Measurements from ENCODE around the gene HECTD4.
"Not testable (repeated sequence)": the region's sequence is repeated elsewhere in the genome, so short reads cannot be mapped to it uniquely, and the experiment has no call there.

HECTD4 gene

GRCh38 chr12:112381883-112382796, at the start of gene HECTD4:
HECTD4 (minus strand) TSS chr12:112382431; CDS start chr12:112382128, 303 bp downstream.
- peak; percentile 89 to 94 for DNase-seq

- no peak for DNase-seq
These were observed 49.7 kb upstream of the HECTD4 start for GRCh38 chr12:112431965-112432364.

GRCh38 chr12:112430929-112431328, 48.7 kb upstream of the HECTD4 start:
- DNase-seq, result no peak

GRCh38 chr12:112427760-112428159, 45.5 kb upstream of the HECTD4 start:
- no peak for DNase-seq

GRCh38 chr12:112425582-112426382, 43.6 kb upstream of the HECTD4 start:
- DNase-seq, result no peak

- no peak for DNase-seq
These were observed 41.9 kb upstream of the HECTD4 start for GRCh38 chr12:112424126-112424525.

- DNase-seq, result no peak
These were observed 40.3 kb upstream of the HECTD4 start for GRCh38 chr12:112422531-112422930.

- DNase-seq, result no peak
These were observed 39.1 kb upstream of the HECTD4 start for GRCh38 chr12:112421363-112421762.

- DNase-seq, result no peak
These were observed 38.5 kb upstream of the HECTD4 start for GRCh38 chr12:112420740-112421139.

GRCh38 chr12:112419297-112420133, 37.3 kb upstream of the HECTD4 start:
- DNase-seq, result peak in 1 of 2 experiments; percentile 42

GRCh38 chr12:112418608-112419296, 36.5 kb upstream of the HECTD4 start, which contains the start of gene PTPN11:
PTPN11 (plus strand) TSS chr12:112418947; CDS start chr12:112419112, 165 bp downstream.
- peak; percentile 87 to 92 for DNase-seq

- no peak for DNase-seq
These were observed 36.0 kb upstream of the HECTD4 start for GRCh38 chr12:112418273-112418607.

GRCh38 chr12:112415457-112415856, 33.2 kb upstream of the HECTD4 start:
- not testable (repeated sequence) for DNase-seq

GRCh38 chr12:112413855-112414625, 31.8 kb upstream of the HECTD4 start:
- DNase-seq, result no peak

- DNase-seq, result no peak
These were observed 27.6 kb upstream of the HECTD4 start for GRCh38 chr12:112409906-112410244.

GRCh38 chr12:112409064-112409905, 27.1 kb upstream of the HECTD4 start, which contains the start of gene RPL6:
RPL6 (minus strand) TSS chr12:112409605; CDS start chr12:112408656, 949 bp downstream.
- peak; percentile 57 to 79 for DNase-seq

GRCh38 chr12:112408621-112409020, 26.4 kb upstream of the HECTD4 start:
- DNase-seq, result peak in 1 of 2 experiments; percentile 37

GRCh38 chr12:112407683-112408082, 25.5 kb upstream of the HECTD4 start:
- not testable (repeated sequence) for DNase-seq

GRCh38 chr12:112406519-112407488, 24.6 kb upstream of the HECTD4 start:
- no peak for DNase-seq

Measured in stimulated activated CD4-positive, alpha-beta T cell treated with anti-CD3 and anti-CD28 coated beads, Interleukin-4, amount 100 ng/mL, for 4 hours (primary cell).